T-helper 1 cell treated with Interleukin-12 subunit alpha and Interleukin-12 subunit beta and Interleukin-4 antibody, amounts not matched to agents 30 ng/mL and 1 ng/mL, for 36 hours (primary cell): ENCODE data around the gene THOC3. TPM values are rescaled to one million over a fixed set of nuclear protein-coding genes. Genes with fewer than 3 reads are reported as not detected.
"Not testable (repeated sequence)": the region's sequence is repeated elsewhere in the genome, so short reads cannot be mapped to it uniquely, and the experiment has no call there.

ENCODE experiments used
- intact Hi-C: fragments of 100-400 bp; cut with micrococcal nuclease; formaldehyde crosslinking; loops from one replicate; pipeline ENCODE4 v1.15.1; 2024
- total RNA-seq: library from RNA; stranded (reverse); gene quantifications from 2 replicates; pipeline ENCODE4 v1.2.3, GENCODE V29; 2022

THOC3 gene
- total RNA-seq, 1 donor from 2014 or later, result 60.7 TPM

DNA sequence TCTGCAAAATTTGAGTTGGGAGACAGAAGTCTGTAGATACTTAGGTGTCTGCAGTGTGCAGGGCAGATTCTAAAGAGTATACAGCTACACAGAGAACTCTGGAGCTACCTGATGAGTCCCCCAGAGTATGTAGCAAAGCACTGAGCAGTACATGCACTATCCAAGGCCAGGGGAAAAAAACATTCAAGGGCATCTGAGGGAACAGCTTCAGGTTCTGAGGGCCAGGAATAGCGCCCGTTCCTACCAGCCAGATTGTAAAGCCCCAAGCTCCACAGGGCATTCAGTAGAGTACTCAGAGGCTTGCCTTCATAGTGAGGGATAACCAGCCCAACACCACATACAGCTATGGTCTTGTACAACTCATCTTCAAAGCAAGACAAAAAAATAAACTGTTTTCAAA is 27.5 kb downstream of the THOC3 start:
- intact Hi-C loops, result not testable (repeated sequence)

DNA sequence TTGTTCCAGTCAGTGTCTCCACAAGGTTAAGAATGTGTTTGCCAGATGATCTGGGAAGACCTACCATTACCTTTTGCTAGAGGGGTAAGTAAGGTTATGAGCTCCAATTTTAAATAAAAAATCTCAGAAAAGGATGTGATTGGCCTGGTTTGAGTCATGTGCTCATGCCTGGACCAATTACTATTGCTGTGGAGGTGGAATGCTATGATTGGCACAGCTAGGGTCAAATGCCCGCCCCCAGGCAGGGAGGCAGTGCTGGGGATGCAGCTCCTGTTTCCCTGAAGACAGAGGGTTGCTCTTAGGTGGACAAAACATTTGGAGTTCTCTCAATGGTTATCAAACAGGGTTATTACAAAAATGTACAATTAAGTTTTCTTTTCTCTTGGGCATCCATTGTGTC is 29.6 kb downstream of the THOC3 start:
- intact Hi-C loops, result not testable (repeated sequence)

DNA sequence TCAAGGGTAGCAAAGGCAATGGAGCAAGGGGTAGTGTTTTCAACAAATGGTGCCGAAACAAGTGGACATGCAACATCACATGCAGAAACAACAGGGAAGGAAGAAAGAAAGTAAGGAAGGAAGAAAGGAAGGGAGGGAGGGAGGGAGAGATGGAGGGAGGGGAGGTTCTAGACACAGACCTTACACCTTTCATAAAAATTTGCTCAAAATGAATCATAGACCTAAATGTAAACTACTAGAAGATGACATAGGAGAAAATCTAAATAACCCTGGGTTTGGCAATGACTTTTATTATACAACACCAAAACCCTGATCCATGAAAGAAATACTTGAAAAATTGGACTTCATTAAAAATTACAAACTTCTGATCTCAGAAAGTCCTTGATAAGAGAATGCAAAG is 39.4 kb downstream of the THOC3 start:
- intact Hi-C loops, result not testable (repeated sequence)

DNA sequence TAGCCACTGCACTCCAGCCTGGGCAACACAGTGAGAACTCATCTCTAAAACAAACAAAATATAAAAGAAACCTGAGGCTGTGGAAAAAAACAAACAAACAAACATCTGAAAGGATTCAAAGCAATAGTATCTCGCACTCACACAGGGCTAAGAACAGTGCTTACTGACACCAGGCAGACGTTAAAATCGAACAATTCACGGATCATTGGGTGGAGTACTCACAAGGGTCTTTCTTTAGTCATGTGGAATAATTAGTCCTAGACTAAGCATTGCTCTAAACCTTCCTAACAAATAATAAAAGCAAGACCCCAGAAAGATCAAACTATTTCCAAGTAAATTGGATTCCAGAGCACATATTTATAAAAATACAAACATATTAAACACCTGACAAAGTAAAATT is 43.0 kb downstream of the THOC3 start:
- intact Hi-C loops, result not testable (repeated sequence)

DNA sequence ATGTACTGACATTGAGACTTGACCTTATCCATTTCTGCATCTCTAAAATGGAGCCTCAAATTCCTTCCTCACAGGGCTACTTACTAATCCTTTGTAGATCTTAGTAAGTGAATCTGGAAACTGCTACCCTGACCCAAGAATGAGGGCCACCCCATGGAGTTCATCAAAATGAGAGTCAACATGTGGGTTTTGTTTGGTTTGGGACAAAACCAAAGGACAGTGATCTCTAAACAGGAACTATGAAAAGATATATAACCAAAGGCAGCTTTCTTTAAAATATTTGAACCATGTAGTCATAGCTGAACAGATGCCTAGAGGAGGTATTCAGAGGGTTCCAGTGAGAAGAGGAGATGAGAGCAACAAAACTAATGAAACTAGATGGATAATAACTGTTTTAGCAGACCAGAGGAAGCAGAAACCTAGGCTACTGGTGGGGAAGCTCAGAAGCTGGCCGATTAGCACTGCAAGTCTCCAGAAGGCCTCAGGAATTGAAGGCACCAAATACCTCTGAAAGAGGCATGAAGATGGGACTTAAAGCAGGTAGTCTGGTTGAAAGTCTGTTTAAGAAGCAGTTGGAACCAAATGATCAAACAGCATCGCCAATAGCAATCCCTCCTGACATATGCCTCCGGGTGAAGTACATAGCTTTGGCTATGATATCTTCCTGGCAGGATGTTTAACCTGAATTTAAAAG is 45.8 kb downstream of the THOC3 start:
- intact Hi-C loops, result no loop called here

DNA sequence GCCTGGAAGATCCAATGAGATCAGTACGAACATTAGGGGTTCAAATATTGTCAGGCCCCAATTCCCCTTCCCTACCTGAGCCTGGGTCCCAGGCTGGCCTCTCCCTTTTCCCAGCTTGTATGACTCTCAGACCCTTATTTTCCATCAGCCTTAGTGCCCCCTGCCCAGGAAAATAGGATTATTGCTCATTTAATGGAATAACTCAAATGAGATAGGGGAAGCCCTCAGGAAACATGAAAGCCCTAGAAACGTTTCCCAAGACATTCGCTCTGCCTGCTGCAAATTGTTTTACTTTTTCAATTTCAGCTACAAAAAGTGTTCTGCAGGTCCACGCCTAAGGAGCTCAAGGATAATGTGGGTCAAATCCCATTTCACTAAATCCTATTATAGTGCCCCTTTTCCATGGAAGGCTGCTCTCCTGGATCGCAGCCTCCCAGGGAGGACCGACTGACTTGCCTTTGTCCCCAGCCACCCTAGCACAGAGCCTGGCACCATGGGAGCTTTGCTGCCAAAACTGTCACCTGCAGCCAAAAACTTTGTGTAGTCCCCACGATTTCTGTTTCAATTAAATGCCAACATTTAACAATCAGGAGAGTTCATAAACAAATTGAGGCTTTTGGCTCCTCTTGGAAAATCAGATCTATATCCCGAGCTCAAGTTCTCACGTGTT is 46.9 kb downstream of the THOC3 start:
- intact Hi-C loops, result no loop called here

DNA sequence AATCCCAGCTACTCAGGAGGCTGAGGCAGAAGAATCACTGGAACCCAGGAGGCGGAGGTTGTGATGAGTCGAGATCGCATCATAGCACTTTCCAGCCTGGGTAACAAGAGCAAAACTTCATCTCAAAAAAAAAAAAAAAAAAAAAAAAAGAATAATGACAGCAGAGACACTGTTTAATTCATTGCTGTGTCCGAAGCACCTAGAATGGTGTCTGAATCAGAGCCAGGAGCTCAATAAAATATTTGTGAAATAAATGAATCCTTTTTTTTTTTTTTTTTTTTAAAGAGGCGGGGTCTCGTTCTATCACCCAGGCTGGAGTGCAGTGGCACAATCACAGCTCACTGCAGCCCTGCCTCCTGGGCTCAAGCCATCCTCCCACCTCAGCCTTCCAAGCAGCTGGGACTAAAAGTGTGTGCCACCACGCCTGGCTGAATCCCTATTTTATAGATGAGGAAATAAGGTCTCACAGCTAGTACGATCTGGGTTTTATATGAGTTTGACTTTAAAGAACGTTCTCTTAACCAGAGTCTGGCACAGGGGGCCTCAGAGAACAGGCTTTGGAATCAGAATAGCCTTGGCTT is 47.8 kb downstream of the THOC3 start:
- intact Hi-C loops, result no loop called here

DNA sequence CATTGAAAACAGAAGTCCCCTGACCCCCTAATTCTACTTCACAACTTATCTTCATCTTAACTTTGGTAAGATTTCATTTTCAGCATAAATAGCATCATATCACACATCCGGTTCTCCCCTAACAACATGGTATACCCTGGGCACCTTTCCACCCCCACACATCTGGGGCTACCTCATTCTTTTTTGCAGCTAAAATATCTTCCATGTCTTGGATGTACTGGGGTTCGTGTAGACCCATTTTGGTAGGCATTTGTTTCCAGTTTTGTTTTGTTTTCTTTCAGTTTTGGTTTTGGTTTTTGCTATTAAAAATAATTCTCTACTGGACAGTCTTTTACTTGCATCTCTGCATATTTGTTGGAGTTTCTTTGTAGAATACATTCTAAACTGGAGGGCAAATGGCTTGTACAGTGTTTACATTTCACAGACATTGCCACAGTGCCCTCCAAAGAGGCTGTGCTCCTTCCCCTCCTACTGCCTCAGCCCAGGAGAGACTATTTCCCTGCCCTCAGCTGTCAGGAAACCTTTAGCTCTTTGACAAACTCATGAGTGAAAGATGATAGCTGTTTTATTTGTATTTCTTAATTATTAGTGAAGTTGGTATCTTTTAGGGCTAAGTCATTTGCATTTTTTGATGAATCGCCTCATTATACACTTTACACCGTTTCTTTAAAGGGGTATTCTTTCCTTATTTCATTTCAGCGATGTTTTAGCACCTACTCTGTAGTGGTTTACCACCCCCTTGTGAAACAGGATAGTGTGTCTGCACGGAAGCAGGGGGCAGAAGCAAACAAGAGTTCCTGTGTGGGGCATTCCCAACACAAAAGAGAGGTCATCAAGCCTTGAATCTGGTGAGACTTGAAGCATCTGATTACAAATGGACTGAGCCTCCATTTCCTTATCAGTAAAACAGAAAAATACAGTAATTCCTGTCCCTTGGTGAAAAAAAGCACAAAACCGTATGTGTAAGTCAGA is 52.8 kb downstream of the THOC3 start:
- intact Hi-C loops, result not testable (repeated sequence)

DNA sequence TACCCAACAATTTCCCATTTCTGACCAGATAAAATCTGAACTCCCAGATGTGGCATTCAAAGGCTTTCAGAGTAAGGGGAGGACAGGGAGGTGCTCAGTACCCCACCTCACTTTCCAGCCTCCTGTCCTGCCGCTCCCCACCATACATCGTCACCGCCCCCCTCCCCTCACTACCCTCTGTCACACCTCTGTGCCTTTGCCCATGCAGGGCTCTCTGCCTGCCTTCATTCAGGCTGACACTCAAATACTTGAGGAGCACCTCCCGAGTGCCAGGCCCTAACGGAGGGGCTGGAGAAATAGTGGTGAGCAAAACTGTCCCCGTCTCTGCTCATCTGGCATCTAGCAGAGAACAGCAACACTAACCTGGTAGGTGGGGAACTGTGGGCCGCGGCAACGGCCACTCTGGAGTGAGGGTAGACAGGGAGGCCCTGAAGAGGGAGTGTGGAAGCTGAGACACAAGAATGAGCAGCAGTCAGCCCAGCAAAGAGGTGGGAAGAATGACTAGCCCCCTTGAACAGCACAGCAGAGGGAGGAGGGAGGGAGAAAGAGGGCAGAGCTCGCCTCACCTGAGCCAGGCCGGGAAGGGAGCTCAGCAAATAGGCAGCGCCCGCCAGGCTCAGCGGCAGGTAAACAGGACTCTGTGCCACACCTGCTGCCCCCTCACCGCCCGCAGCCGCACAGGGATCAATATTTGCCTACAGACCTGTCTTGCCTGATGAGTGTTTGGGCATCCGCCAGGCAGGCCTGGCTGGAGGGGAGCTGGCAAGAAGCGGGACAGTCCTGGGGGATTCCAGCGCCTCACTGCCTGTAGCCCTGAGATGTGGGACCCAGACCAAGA is 54.1 kb downstream of the THOC3 start:
- intact Hi-C loops, result not testable (repeated sequence)

DNA sequence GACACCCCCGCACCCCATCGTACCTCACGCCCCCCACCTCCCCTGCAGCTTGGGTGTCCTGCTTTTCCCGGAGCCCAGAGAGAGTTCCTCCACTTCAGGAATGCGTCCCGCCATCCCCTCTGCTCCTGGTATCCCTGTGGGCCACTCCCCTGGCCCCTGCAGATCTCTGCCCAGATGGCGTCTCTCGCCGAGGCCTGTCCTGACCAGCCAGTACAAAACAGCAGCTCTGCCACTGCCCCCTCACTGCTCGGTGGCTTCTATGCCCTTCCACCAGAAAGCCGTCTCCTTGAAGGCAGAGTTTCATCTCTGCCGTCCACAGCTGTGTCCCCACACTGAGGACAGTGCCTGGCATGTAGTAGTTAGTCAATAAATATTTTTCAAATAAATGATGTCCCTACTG is 58.0 kb downstream of the THOC3 start:
- intact Hi-C loops, result not testable (repeated sequence)

Other genes with a start within 250 kb of the THOC3 start
- not detected in 2 replicates for gene CPLX2, start 96.7 kb downstream of the THOC3 start, total RNA-seq